Lower leg skin (tissue), 4 donors: ENCODE data around the gene CTTNBP2. TPM values are rescaled to one million over a fixed set of nuclear protein-coding genes. Genes with fewer than 3 reads are reported as not detected.

Experiments
- DNase-seq, 2 donors: peaks; one replicate each; pipeline ENCODE4 v3.0.0-alpha.2; 2019; ENCODE audit warnings: low spot score in 2 of 2
- H3K4me3 ChIP-seq: fragments of 200-600 bp; sonication (generic); 2 replicates; pipeline ENCODE4 v1.5.1; 2017; ENCODE audit warnings: mild to moderate bottlenecking, low read depth; ENCODE audit not compliant: poor library complexity, severe bottlenecking
- CTCF ChIP-seq, 3 donors: fragments of 450-650 bp; IDR thresholded peaks; one replicate each; pipeline ENCODE4 v1.5.1; 2016; ENCODE audit warnings: antibody characterized with exemption in 3 of 3, mild to moderate bottlenecking in 3 of 3, moderate library complexity in 2 of 3
- POLR2A ChIP-seq, 2 donors: fragments of 450-650 bp; IDR thresholded peaks; one replicate each; pipeline ENCODE4 v1.6.1; 2016 to 2017; ENCODE audit warnings: antibody characterized with exemption in 2 of 2, mild to moderate bottlenecking in 1 of 2, moderate library complexity in 1 of 2
- WGBS, 2 donors: methylation state at CpG; one replicate each; pipeline ENCODE4 v1.1.5; 2018; 5-methylcytosine and 5-hydroxymethylcytosine counted together
- intact Hi-C: fragments of 100-400 bp; cut with DNase I; formaldehyde crosslinking; loops from one replicate; pipeline ENCODE4 v1.15.0; 2023; ENCODE audit warnings: low total_unique reads
- total RNA-seq, 4 donors: library from RNA; depleted of rRNA; stranded (reverse); fragments of >200 nt; gene quantifications; one replicate each; pipeline ENCODE4 v1.1.0, GENCODE V29; 2016

Gene CTTNBP2, protein sequence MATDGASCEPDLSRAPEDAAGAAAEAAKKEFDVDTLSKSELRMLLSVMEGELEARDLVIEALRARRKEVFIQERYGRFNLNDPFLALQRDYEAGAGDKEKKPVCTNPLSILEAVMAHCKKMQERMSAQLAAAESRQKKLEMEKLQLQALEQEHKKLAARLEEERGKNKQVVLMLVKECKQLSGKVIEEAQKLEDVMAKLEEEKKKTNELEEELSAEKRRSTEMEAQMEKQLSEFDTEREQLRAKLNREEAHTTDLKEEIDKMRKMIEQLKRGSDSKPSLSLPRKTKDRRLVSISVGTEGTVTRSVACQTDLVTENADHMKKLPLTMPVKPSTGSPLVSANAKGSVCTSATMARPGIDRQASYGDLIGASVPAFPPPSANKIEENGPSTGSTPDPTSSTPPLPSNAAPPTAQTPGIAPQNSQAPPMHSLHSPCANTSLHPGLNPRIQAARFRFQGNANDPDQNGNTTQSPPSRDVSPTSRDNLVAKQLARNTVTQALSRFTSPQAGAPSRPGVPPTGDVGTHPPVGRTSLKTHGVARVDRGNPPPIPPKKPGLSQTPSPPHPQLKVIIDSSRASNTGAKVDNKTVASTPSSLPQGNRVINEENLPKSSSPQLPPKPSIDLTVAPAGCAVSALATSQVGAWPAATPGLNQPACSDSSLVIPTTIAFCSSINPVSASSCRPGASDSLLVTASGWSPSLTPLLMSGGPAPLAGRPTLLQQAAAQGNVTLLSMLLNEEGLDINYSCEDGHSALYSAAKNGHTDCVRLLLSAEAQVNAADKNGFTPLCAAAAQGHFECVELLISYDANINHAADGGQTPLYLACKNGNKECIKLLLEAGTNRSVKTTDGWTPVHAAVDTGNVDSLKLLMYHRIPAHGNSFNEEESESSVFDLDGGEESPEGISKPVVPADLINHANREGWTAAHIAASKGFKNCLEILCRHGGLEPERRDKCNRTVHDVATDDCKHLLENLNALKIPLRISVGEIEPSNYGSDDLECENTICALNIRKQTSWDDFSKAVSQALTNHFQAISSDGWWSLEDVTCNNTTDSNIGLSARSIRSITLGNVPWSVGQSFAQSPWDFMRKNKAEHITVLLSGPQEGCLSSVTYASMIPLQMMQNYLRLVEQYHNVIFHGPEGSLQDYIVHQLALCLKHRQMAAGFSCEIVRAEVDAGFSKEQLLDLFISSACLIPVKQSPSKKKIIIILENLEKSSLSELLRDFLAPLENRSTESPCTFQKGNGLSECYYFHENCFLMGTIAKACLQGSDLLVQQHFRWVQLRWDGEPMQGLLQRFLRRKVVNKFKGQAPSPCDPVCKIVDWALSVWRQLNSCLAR (N-terminal part only)
- total RNA-seq = 1 to 10 TPM; 1.2 to 7.6 (median 5.8) TPM

- TF ChIP-seq CTCF (IDR thresholded peaks at IDR 0.05) = no peak
- TF ChIP-seq POLR2A (IDR thresholded peaks at IDR 0.05) = no peak
- DNase-seq = peak; percentile 20 to 88
- WGBS, 2 donors = 7 to 9% methylated on average over 21 to 33 of the region's 87 CpGs
- peak within 1 kb of the TSS; percentile 54 for H3K4me3 ChIP-seq
- intact Hi-C loops = no loop called here
Observed at GRCh38 chr7:117873310-117874190, at the start of gene CTTNBP2. TSS of gene CTTNBP2 (minus strand) at chr7:117873441. CDS start at chr7:117873415, 26 bp downstream.

DNA sequence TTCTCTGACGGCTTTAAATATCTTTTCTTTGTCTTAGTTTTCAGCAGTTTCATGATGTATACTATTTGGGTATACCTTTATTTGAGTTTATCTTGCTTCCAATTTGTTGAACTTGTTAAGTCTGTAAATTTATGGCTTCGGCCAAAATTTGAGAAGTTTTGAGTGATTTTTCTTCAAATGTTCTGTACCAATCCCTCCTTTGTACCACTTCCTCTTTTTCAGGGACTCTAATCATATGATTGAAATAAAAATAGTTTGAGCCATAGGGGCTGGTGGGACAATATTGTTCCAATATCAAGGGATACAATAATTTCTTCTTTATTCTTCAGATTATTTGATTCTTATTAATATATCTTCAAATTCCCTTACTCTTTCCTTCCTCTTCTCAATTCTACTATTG lies 43.1 kb upstream of the CTTNBP2 start:
- intact Hi-C loops = no loop called here
- DNase-seq = no peak
- no peak for TF ChIP-seq POLR2A (IDR thresholded peaks at IDR 0.05)
- no peak for TF ChIP-seq CTCF (IDR thresholded peaks at IDR 0.05)
- H3K4me3 ChIP-seq = no peak overlapping the region
- 88 to 92% methylated on average over 2 of the region's 2 CpGs for WGBS, 2 donors

DNA sequence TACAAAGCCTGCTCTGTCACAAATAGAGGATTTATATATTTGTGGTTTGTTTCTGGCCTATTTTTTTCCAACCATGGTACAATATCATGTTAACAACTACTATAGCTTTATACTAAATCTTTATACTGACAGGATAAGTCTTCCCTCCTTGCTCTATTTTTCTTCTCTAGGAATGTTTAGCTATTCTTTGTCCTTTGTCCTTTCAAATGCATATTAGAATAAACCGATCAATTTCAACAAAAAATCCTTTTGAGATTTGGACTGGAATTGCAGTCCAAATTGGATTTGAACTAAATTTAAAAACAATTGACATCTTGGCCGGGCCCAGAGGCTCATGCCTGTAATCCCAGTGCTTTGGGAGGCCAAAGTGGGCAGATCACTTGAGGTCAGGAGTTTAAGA lies 39.2 kb upstream of the CTTNBP2 start:
- DNase-seq = no peak
- intact Hi-C loops = loop anchor here (5.0 kb wide), 1 partner anchor 525 kb away; no protein-coding TSS in a partner anchor
- H3K4me3 ChIP-seq = no peak overlapping the region
- 79 to 80% methylated on average over 2 of the region's 2 CpGs for WGBS, 2 donors
- TF ChIP-seq CTCF (IDR thresholded peaks at IDR 0.05) (no peak), POLR2A (IDR thresholded peaks at IDR 0.05) (no peak)

GRCh38 chr7:117908031-117908795 lies 35.0 kb upstream of the CTTNBP2 start:
- intact Hi-C loops = no loop called here
- no peak for DNase-seq
- H3K4me3 ChIP-seq = no peak overlapping the region
- TF ChIP-seq CTCF (IDR thresholded peaks at IDR 0.05) = no peak
- no peak for TF ChIP-seq POLR2A (IDR thresholded peaks at IDR 0.05)
- 55 to 58% methylated on average over 3 of the region's 3 CpGs for WGBS, 2 donors
